NCI-H526 treated with DMSO at 0.1 percent for 48 hours (cell line): ENCODE data around the gene HACD1.

Experiments used
- DNase-seq: peaks from one replicate; lab custom pipeline; 2025; lab: John Stamatoyannopoulos, UW

HACD1 gene

DNA sequence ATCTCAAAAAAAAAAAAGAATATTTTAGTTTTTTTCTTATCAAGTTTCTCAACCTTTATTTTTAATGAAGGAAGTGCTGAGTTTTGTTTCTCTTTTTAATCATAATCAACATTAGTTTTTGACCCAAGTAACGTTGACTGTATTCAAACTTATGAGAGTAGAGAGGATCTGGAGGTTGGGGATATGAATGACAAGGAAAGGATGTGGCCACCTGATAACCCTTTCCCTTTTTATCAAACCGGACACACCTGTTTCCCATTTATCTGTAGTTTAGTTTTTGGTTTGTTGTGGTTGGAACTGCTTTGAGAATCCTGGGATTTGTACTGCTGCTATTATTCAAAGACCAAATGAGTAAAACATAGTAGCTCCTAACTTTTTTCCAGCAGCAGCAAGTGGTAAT, 38.6 kb downstream of the HACD1 start:
- no peak for DNase-seq

- no peak for DNase-seq
These were observed 40.4 kb downstream of the HACD1 start for GRCh38 chr10:17576768-17577167.

- DNase-seq = no peak
These were observed 52.3 kb downstream of the HACD1 start for GRCh38 chr10:17564911-17565310.

DNA sequence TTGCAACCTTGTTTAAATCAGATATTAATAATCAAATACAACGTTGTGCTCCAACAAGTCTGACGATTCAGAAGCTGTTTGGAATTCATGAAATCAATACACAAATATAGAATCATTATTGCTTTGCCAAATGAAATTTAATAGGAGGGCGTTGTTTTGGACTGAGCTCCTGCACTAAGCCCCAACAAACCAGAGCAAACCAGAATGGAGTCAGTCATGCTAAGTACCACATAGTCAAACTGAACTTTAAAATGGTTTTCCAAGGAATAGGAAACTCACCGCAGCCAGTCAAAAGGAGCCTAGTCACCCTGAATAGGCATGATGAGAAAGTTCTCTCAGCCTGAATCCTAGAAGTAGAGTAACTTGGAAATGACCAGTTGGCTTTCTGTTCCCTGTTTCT, 53.7 kb downstream of the HACD1 start:
- DNase-seq = no peak

DNA sequence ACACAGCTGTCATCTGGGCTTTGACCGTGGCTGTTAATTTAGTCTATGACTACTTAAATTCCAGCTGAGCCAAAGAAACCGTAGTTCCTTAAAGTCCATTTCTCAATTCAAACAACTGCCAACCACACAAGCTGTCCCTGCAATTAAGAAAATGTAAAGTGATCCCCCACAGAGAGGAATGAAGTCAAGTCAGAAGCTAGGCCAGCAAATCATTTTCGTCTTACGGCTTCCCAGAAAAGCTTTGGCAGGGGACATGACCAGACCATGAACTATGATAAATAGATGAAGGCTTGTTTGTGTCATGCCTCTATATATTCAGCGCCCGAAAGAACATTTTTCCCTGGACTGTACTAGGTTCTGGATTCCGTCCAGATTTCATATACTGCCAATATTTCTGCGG, 54.6 kb downstream of the HACD1 start:
- DNase-seq = no peak

- DNase-seq = no peak
These were observed 56.1 kb downstream of the HACD1 start for GRCh38 chr10:17561111-17561510.

- DNase-seq = no peak
These were observed 59.7 kb downstream of the HACD1 start for GRCh38 chr10:17557459-17557858.

DNA sequence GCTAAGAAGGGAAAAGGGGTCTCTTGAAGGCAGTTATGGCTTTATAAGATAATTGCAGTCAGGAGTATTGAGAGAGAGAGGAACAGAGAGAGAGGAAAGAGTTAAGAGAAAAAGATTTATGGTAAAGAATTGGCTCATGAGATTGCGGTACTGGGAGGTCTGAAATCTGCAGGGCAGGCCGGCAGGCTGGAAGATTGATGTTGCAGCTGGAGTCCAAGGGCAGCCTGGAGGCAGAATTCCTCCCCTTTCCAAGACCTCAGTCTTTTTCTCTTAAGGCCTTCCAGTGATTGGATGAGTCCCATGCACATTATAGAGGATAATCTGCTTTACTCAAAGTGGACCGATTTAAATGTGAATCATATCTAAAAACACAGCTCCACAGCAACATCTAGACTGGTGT, 68.4 kb downstream of the HACD1 start:
- DNase-seq = no peak

- no peak for DNase-seq
These were observed 69.0 kb downstream of the HACD1 start for GRCh38 chr10:17548162-17548561.

- DNase-seq = no peak
These were observed 70.1 kb downstream of the HACD1 start for GRCh38 chr10:17547060-17547459.

GRCh38 chr10:17544465-17544864, 72.7 kb downstream of the HACD1 start:
- DNase-seq = no peak
